A673 (cell line): ENCODE measurements around the gene CLDN18. TPM values are rescaled to one million over a fixed set of nuclear protein-coding genes. Genes with fewer than 3 reads are reported as not detected.

Experiments
- BruUV-seq: library from RNA; stranded (reverse); fragments of 400-500 nt; replicated peaks from 2 replicates; lab custom pipeline; 2021; lab: Mats Ljungman, UMichigan
- CTCF ChIA-PET: fragments of 300-600 bp; sonication (Branson Sonifier 250); formaldehyde crosslinking; loops from one replicate; lab custom pipeline; 2022; ENCODE audit warnings: antibody characterized with exemption; lab: Charles Lee
- POLR2A ChIA-PET: fragments of 300-600 bp; sonication (Branson Sonifier 250); formaldehyde crosslinking; loops from one replicate; lab custom pipeline; 2022; ENCODE audit warnings: antibody characterized with exemption; ENCODE audit not compliant: low non-redundant PET; lab: Charles Lee
- DNase-seq: peaks from one replicate; pipeline ENCODE4 v3.0.0-alpha.2; 2015; ENCODE audit warnings: low spot score
- H3K27ac ChIP-seq: fragments of 200-600 bp; sonication (generic); 2 replicates; pipeline ENCODE4 v1.5.1; 2016; ENCODE audit warnings: mixed run types, low read depth, mild to moderate bottlenecking, mixed read lengths, antibody characterized with exemption, low read length; ENCODE audit not compliant: poor library complexity, severe bottlenecking
- H3K27me3 ChIP-seq: fragments of 200-600 bp; sonication (generic); replicated peaks from 2 replicates; pipeline ENCODE4 v1.6.1; 2017; ENCODE audit warnings: mixed run types, low read depth, mild to moderate bottlenecking, mixed read lengths, antibody characterized with exemption, low read length; ENCODE audit not compliant: insufficient read depth, poor library complexity
- H3K36me3 ChIP-seq: fragments of 200-600 bp; sonication (generic); 2 replicates; pipeline ENCODE4 v1.6.1; 2016; ENCODE audit warnings: mixed run types, mild to moderate bottlenecking, mixed read lengths, antibody characterized with exemption, low read length; ENCODE audit not compliant: insufficient read depth, poor library complexity, severe bottlenecking
- H3K4me1 ChIP-seq: fragments of 200-600 bp; sonication (generic); 2 replicates; pipeline ENCODE4 v1.6.1; 2017; ENCODE audit warnings: mixed run types, mild to moderate bottlenecking, mixed read lengths, antibody characterized with exemption, low read length; ENCODE audit not compliant: insufficient read depth, poor library complexity, severe bottlenecking
- H3K4me3 ChIP-seq: fragments of 200-600 bp; sonication (generic); 2 replicates; pipeline ENCODE4 v1.5.1; 2016; ENCODE audit warnings: low read depth, mixed run types, mild to moderate bottlenecking, mixed read lengths, low read length; ENCODE audit not compliant: poor library complexity, severe bottlenecking
- H3K9me3 ChIP-seq: fragments of 200-600 bp; sonication (generic); 2 replicates; pipeline ENCODE4 v1.6.1; 2016; ENCODE audit warnings: mixed run types, low read depth, mild to moderate bottlenecking, mixed read lengths, antibody characterized with exemption, low read length; ENCODE audit not compliant: poor library complexity, severe bottlenecking
- EZH2 ChIP-seq: fragments of 200-600 bp; sonication (generic); IDR thresholded peaks from 2 replicates; pipeline ENCODE4 v1.6.1; 2017; ENCODE audit warnings: borderline replicate concordance, low read depth, mild to moderate bottlenecking, mixed read lengths, antibody characterized with exemption, low read length; ENCODE audit not compliant: poor library complexity, severe bottlenecking
- intact Hi-C: fragments of 100-400 bp; cut with micrococcal nuclease; formaldehyde crosslinking; loops from one replicate; pipeline ENCODE4 v1.10.0; 2022; ENCODE audit not compliant: unreplicated experiment
- total RNA-seq: library from RNA; stranded (reverse); gene quantifications from 2 replicates; pipeline ENCODE4 v1.2.3, GENCODE V29; 2021
- TF ChIP-seq, protein P1 (sequence below): fragments of 300-800, 200-600 bp; sonication (generic); conservative IDR thresholded peaks from 2 replicates; pipeline ENCODE4 v1.5.1; 2017; ENCODE audit warnings: low read depth, mild to moderate bottlenecking, antibody characterized with exemption, low read length, moderate library complexity, mixed read lengths

CLDN18 gene
- total RNA-seq, 1 experiment from 2014 or later = not detected

DNA sequence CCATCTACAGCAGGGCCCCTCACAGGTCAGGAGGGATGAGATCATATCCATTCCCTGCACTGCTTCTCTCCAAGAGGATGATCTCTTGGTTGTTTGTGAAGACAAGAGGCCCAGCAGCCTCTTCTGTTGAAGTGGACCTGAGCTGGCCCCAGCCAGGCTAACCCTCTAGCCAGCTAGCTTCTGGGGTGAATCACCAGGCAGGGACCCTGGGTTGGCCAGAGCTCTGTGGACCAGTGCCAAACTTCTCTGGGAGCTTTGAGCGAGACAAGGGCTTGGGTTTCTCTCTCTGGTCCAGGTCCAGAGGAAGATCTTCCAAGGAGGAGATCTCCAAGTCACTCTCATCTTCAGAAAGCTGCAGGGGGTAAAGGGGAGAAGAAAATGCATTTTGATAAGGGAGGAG, 52.7 kb downstream of the CLDN18 start:
- no TSS peak for BruUV-seq
- Histone ChIP-seq H3K9me3 (no peaks in the 10 kb centered on the region), H3K36me3 (peaks cover 4% of the 10 kb centered on the region), H3K4me1 (no peaks in the 10 kb centered on the region), H3K27ac (no peak overlapping the region), H3K4me3 (no peak overlapping the region), H3K27me3 (no peaks in the 10 kb centered on the region)
- TF ChIP-seq EZH2 = no peak
- TF ChIP-seq, protein P1, sequence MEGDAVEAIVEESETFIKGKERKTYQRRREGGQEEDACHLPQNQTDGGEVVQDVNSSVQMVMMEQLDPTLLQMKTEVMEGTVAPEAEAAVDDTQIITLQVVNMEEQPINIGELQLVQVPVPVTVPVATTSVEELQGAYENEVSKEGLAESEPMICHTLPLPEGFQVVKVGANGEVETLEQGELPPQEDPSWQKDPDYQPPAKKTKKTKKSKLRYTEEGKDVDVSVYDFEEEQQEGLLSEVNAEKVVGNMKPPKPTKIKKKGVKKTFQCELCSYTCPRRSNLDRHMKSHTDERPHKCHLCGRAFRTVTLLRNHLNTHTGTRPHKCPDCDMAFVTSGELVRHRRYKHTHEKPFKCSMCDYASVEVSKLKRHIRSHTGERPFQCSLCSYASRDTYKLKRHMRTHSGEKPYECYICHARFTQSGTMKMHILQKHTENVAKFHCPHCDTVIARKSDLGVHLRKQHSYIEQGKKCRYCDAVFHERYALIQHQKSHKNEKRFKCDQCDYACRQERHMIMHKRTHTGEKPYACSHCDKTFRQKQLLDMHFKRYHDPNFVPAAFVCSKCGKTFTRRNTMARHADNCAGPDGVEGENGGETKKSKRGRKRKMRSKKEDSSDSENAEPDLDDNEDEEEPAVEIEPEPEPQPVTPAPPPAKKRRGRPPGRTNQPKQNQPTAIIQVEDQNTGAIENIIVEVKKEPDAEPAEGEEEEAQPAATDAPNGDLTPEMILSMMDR = no peak
- DNase-seq = no peak
- POLR2A ChIA-PET = no interaction called here
- CTCF ChIA-PET = no interaction called here
- intact Hi-C loops = no loop called here

DNA sequence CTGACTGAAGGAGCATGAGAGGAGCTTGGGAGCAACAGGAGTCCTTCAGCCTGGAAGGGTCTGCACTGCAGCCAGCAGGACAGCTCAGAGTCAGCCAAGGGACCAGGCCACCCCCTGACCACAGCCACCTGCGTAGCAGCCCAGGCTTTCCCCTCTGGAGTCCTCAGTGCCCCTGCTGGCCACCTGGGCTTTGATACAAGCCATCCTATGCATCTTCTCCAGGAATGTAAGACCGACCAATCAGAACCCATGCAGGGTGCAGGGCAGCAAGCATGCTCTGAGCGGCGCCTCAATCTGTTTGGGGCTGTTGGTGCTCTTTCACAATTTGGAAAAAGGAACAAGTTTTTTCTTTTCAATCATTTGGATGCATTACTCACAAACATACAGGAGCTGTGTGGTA, 53.5 kb downstream of the CLDN18 start:
- TF ChIP-seq, protein P1 = no peak
- TF ChIP-seq EZH2 = no peak
- Histone ChIP-seq H3K27me3 (no peaks in the 10 kb centered on the region), H3K4me1 (no peaks in the 10 kb centered on the region), H3K9me3 (no peaks in the 10 kb centered on the region), H3K36me3 (peaks cover 4% of the 10 kb centered on the region), H3K27ac (no peak overlapping the region), H3K4me3 (no peak overlapping the region)
- intact Hi-C loops = no loop called here
- CTCF ChIA-PET = no interaction called here
- no peak for DNase-seq
- no TSS peak for BruUV-seq
- POLR2A ChIA-PET = no interaction called here

DNA sequence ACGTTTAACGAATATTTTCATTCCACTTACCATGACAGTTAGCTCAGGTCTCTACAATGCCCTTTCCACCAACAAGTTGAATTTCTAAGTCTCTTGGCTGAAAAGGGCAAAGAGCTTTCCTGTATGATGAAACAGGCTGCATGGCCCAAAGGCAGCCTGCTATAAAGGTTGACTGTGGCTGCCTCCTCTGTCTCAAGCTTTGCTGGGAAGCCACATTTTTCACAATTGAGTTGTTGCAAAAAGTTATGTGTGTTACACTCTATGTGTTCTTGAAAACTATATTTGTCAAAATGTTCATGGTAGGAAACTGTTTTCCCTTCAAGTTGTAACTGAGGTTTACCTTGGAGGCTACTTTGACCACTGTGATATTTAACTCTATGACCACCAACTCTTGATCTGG, 56.0 kb downstream of the CLDN18 start:
- intact Hi-C loops = loop anchor here (5.0 kb wide), 1 partner anchor 526 kb away; the partner anchor contains the start of gene CEP70
- POLR2A ChIA-PET = no interaction called here

More for the DNA sequence above, 56.0 kb downstream of the CLDN18 start:
- no peak for DNase-seq
- Histone ChIP-seq H3K27me3 (no peaks in the 10 kb centered on the region), H3K27ac (no peak overlapping the region), H3K36me3 (peaks cover 4% of the 10 kb centered on the region), H3K4me1 (no peaks in the 10 kb centered on the region), H3K4me3 (no peak overlapping the region), H3K9me3 (no peaks in the 10 kb centered on the region)
- TF ChIP-seq EZH2 = no peak
- TF ChIP-seq, protein P1 = no peak
- no TSS peak for BruUV-seq
- CTCF ChIA-PET = no interaction called here
